Stimulated activated CD4-positive, alpha-beta T cell treated with anti-CD3 and anti-CD28 coated beads, Interleukin-12 subunit alpha, Interleukin-12 subunit beta, amount 100 ng/mL, for 24 hours (primary cell): ENCODE data around the gene ZNF787.

Experiments
- DNase-seq, 2 experiments: peaks; one replicate each; pipeline ENCODE4 v3.0.0-alpha.2; 2020; ENCODE audit warnings: low read depth in 2 of 2

The ZNF787 gene

DNA sequence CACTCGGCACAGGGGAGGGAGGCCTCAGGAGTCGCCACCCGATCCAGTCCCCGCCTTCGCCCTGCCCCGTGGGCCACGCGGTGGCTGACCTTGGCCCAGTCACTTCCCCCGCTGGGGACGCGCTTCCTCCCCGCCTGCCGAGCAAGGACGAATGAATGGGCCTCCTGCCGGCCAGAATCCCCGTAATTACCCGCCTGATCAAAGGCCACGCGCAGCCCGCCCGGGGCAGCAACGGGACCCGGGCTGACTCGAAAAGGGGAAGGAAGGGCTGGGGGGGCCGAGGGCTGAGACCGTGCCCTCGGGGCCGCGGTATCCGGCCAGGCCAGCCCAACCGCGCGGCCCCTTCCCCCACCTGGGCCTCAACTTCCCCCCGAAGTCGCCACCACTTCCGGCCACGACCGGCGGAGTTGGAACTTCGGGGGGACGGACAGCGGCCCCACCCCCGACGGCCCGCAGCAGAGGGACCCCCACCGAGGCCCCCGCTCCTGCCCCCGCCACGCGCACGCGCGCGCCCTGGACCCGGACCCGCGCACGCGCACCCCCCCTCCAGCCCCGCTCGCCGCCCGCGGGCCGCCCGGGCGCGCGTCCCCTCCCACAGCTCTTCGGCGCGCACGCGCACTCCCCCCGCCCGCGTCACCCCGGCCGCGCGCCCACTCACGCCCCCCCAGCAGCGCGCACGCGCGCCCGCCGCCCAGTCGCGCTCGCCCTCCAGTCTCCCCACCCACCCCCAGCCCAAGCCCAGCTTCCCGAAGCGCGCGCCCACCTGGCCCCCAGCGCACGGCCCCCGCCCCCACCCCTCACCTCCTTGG lies 520 bp downstream of the ZNF787 start:
- DNase-seq, result peak; percentile 64 to 70

DNA sequence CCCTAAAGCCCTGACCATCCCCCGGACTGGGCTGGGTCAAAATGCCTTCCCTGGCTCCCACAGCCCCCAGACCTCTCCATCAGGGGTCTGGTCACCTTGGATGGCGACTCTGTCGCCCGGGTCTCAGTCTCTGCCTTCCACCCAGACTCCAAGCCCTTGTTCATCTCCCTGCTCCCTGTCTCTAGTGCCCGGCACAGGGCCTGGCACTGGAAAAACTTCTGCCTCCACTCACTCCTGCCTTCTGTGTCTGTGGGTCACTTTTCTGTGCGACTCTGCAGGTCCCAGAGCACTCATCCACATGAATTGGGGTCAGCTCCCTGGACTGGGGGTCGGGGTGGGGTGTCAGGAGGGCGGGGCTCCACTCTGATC lies 1.1 kb downstream of the ZNF787 start:
- DNase-seq, result no peak

DNA sequence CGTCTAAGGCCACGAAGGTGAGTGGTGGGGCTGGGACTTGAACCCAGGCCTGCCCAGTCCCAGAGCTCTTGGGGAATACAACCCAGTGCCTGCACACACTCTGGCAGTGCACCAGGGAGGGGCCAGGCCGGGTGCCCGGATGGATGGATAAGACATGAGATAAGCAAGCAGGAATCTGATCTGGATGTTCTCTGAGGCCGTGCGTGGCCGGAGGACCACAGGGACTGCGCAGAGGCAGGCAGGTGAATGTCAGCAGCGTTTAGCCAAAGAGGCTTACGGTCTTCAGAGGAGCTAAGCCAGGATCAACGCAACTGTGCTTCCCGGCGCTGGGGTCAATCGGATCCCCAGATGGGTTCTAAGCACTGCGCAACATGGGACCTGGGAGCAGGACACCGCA lies 1.5 kb downstream of the ZNF787 start:
- no peak for DNase-seq

DNA sequence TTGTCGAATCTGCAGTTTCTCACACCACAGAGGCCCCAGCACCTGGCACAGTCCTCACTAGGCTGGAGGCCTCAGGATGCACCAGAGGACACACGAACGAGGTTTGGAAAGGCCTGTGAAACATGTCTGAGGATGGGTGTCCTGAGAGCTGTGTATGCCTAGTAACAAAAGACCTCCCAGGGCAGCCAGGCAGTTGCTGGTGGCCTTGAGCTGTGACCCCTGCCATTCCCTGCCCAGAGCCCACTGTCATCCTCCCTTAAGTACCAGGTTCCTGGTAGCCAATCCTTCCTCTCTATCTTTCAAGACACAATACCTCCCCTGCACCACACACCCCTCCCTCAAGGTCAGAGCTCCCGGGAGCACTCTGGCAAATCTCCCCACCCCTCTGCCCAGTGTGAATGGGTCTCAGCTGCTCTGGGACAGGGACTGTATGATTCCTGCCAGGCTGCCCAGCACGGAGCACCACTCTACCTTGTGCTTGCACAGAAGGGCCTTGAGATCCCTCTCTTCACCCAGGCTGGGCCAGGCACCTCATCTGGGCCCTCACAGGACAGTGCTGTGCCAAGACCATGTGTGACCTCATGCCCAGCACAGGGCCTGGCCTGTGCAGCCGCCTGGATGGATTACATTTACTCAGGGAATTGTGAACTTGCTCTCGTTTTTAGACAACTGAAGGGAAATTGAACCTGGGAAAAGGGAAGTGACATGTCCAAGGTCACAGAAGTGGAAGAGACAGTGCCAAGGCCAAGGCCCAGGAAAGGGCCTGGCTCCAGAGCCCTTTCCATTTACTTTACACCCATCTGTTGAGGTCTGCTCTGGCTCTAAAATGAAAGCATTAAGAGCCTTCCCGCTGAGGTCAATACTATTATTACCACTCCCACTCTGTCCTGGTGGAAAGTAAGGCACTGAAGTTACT lies 2.2 kb downstream of the ZNF787 start:
- no peak for DNase-seq

DNA sequence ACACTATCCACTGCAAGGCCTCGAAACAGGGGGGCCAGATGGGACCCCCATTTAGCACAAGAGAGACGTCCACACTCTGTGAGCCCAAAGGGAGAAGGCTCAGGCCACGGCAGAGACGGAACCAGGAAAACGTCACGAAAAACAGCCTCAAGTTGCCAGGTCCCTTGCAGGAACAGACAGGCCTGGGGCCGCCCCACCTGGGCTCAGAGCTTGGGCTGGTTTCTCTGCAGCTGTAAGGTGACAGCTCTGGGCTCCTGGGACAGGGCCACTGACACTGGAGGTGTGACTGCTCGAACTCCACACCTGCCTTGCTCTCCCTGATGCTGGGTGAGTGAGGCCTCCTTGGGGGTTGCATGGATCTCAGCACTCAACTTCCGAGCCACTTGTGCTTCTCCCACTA lies 3.2 kb downstream of the ZNF787 start:
- DNase-seq, result no peak

DNA sequence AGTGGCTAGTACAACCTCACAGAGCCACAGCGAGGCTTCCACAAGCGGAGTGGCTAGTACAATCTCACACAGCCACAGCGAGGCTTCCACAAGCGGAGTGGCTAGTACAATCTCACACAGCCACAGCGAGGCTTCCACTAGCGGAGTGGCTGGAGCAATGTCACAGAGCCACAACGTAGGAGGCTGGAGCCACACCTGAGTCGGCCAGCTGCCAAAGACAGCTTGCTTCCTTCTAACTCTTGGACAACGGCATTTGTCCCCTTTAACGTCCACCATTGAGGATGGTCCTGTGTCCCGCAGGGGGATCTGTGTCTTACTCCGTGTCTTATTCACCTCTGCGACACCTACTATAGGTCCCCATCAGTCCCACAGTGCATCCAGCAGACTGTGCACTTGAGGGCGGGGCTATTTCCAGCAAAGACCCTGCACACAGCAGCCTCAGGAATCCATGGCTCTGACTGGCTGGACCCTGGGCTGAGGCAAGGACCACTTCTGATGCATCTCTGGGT lies 3.7 kb downstream of the ZNF787 start:
- no peak for DNase-seq

DNA sequence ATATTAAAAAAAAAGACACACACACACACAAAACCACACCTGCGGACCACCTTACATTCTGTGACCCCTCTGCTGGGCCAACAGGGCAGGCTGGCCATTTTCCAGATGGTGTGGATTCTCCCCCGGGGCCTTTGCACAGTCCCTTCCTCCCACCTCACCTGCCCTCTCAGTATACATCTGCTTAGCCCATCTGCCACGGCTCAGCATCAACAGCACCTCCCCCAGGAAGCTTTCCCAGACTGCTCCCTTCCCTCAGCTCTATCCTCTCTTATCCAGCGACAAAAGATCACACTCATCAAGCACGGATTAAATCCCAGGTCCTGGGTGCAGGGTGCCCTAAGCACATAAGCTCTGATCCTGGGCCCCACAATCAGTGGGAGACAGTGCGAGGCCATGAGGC lies 4.5 kb downstream of the ZNF787 start:
- DNase-seq, result no peak

DNA sequence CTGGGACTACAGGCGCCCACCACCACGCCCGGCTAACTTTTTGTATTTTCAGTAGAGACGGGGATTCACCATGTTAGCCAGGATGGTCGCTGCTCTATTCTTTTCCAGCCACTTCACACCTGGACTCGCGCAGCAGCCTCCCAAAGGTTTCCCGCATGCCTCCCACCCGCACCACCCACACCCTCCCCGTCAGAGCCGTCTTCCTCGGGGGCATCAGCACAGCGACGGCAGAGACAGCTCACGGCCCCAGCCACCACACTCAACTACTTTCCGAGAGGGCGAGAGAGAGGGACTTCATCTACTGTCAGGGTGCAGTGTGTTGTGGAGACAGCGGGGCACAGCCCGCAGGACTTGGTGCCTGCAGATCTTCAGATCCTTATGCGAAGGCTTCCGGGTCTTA lies 5.6 kb downstream of the ZNF787 start:
- no peak for DNase-seq

DNA sequence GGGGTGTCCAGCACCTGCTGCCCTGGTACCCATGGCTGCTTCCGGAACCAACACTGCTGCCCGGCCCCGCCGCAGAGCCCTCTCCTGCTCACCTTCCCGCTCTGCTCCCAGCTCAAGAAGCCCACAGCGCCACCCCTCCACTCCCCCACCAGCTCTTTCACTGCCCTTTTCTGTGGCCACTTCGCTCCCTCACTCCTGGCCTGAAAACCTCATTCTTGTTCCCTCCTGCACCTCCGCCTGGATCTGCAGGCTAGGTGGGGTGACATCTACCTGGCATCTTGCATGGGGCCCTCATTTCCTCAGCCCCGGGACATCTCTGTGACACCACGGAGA lies 6.4 kb downstream of the ZNF787 start:
- no peak for DNase-seq

DNA sequence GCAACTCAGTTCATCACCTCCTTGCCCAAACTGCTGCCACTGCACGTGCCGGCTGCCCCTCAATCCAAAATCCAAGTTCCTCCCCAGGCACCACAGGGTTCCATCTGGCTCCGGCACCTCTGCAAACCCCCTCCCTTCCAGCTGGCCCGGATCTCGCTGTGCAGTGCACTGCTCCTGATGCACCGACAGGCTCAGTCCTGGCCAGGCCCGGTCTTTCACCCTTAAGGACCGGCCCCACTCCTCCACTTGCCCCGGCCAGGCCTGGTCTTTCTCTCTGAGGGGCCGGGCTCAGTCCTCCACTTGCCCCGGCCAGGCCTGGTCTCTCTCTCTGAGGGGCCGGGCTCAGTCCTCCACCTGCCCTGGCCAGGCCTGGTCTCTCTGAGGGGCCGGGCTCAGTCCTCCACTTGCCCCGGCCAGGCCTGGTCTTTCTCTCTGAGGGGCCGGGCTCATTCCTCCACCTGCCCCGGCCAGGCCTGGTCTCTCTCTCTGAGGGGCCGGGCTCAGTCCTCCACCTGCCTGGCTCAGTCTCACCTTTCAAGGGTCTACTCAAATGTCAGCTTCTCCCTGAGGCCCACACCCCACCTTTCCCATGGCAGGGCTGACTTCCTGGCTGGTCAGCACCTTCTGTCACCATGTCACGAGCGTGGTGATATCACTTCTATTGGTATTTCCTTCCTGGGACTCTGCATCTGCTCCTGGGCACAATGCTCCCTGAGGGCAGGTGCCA lies 6.9 kb downstream of the ZNF787 start:
- no peak for DNase-seq

DNA sequence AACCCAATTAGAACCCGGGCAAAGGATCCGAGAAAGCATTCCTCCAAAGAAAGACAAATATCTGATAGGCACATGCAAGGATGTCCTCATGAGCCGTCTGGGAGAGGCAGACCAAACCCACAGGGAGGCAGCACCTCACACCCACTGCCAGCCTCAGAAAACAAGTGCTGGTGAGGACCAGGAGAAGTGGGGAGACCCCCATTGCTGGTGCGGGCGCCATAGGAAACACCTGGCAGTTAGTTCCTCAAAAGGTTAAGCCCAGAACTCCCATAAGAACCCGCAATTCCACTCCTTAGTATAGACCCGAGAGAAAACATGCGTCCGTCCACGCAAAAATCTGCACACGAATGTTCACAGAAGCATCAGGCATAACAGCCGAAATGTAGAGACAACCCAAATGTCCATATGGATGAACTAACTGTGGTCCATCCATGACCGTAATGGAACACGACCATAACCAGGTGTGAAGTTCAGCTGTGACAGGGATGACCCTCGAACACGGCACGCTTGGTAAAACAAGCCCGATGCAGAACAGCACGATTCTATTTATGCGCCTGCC lies 7.9 kb downstream of the ZNF787 start:
- DNase-seq, result no peak

DNA sequence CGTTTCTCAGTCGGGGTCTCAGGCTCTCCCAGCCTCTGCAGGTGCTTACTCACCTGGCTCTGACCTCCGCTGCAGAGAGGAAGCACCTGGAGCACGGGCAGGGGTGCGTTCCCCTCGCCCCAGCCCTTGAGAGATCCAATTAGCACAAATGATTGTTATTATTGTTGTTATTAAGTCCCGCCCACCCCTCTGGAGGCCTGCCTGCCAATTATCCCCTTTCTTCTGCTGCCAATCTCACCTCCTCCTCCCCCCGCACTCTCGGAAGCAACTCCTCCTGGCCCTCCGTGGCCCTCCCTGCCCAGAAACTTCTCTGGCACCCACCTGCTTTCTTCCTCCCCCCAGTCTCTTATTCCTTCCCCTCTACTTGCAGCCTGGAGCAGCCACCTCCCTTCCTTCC lies 8.8 kb downstream of the ZNF787 start:
- no peak for DNase-seq

DNA sequence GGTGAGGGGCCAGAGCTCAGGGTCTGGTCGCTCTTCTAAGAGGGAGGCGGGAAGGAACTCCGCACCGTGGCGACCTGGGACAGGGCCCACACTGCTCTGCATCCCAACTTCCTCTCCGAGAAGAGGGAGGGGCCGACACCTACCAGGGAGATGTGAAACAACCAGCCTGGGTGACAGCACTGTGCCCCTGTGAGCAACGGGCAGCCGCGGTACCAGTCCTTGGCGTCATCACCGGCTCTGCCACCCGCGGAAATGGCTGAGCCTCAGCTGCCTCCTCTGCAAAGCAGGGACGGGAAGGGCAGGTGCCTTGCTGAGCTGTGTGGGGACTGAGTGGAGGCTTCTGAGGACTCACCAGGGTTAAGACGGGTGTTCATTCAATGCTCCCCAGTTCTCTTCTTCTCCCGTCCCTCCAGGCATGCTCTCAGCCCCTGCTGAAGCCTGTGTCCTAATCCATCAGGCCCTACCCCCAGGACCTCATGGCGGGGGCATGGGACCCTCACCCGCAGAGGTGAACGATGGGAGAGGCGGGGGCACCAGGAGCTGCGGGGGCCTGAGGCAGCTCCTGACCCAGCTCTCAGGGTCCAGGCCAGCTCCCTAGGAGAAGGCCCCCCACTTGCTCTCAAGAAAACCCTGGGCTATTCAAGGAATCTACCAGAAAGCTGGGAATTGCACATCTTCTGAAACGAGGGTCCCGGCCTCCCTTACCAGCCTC lies 9.3 kb downstream of the ZNF787 start:
- peak in 1 of 2 experiments; percentile 32 for DNase-seq

DNA sequence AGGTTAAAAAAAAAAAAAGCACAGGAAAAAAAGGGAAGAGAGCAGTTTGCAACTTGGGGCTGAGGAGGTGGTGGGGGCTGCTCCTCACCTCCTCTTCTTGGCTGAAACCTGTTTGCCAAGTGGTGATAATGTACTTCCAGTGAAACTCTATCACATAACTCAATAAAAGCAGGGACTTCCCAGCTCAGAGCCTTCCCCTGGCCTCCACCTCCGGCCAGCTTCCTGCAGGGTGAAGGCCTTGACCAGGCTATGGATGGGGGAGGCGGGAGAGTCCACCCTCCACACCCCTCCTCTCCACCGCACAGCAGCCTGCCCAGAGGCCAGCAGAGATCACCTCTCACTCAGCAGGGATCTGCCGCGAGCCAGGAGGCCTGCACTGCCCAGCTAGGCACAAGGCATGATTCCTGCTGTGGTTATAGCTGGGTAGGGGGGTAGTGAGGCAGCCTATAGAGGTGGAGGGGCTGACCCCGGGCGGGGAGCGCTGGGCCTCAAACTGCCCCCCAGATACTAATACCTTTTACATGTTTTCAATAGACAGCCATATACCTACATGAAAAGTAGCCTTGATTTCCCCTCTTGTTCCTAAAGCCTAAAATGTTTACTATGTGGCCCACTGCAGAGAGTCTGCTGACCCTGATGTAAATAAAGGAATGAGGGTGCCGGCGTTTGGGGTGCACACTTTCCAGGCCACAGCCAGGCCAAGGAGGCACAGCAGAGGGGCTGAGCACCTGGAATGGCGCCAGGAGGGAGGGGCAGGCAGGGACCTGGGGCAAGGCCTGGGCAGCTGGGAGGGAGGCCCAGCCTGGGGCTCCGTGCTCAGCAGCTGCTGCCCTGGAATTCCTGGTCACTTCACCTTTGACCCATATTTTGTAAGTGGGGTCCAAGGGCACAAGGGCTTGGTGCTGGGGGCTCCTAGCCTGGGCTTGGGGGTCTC lies 10.3 kb downstream of the ZNF787 start:
- DNase-seq, result no peak

DNA sequence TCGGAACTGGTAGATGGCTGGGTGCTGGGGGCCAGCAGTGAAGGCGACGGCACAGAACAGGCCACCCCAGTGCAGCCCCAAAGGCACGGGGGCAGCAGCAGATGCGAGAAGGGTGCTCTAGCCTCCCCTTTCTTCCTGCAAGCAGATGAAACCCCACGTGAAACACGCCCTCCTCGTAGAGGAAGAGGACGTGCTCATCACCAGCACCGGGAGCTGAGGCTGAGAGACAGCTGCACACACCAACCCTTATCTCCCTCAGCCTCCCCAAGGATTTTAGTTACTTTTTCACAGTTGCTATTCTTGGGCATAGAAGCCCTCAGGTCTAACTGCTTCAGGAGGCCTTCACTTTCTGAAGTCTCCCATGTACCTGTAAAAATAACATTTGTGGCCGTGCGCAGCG lies 11.9 kb downstream of the ZNF787 start:
- DNase-seq, result no peak

DNA sequence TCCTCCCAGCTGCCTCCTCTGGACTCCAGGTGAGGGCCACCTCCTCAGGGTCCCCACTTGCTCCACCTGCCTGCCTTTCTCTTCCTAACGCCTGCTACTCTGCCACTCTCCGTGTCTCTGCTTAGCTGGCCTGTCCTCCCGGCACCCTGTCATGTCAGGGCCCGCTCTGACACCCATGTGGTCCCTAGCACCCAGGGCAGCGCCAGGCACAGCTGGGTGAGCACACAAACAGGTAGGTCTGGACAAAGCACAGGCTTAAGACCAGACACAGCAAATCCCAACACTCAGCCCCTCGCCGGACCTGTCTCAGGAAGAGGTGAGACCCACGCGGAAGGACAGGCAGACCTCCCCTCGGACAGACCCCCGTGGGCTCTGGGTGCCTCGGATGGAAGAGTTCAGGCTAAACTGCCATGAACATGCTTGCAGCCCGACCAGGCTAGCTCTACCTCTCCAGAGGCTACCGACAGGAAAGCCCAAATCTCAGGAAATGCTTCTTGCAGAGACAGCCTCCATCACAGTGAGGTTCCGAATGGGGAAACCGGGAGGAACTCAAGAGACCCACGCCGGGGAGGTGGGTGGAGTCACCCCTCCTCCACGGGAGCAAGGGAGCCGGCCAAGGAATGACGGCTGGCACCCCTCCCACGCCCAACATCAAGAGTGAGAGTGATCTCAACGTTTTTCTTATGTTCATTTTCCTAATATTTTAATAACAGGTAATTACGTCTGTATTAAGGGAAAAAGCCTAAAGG lies 12.5 kb downstream of the ZNF787 start:
- no peak for DNase-seq

DNA sequence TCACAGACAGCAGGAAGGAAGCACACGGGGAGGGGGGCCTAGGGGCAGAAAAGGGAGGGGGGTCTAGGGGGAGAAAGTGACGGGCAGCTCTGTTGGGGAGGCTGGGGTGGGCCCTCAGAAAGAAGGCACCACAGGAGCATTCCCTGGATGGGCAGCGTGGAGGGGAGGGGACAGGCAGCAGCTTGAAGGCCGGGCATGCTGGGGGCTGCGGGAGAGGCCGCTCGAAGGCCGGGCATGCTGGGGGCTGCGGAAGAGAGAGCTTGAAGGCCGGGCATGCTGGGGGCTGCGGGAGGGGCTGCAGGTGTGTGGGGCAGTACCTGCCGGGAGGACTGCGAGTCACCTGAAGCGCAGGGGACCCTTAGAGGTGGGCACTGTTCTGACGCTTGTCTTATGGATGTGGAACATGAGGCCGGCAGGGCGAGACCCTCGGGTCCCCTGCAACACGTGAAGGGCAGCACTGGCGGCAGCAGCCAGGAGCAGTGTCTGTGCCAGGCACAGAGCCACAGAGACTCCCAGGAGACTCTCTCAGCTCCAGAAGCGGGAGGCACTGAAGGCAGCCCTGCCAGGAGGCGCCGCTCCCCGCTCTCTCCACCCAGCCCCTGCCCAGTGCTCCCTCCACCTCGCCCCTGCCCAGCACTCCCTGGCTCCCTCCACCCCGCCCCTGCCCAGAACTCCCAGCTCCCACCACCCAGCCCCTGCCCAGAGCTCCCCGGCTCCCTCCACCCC lies 13.3 kb downstream of the ZNF787 start:
- DNase-seq, result no peak

DNA sequence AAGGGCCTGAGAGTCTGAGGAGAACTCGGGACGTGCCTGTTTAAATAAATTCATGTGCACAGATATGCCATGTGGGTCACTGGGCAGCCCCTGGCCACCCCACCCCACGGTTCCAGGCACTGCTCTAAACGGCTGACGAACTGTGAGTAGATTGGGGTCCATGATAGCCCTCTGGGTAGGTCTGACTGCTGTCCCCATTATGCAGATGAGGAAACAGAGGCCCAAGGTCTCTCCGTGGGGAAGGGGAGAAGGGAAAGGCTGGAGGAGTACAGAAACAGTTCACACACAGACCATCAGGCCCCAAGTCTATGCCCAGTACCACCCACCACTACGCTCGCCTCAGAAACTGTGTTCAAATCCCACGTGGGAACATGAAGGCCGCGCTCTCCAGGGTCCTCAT lies 14.1 kb downstream of the ZNF787 start:
- DNase-seq, result no peak

DNA sequence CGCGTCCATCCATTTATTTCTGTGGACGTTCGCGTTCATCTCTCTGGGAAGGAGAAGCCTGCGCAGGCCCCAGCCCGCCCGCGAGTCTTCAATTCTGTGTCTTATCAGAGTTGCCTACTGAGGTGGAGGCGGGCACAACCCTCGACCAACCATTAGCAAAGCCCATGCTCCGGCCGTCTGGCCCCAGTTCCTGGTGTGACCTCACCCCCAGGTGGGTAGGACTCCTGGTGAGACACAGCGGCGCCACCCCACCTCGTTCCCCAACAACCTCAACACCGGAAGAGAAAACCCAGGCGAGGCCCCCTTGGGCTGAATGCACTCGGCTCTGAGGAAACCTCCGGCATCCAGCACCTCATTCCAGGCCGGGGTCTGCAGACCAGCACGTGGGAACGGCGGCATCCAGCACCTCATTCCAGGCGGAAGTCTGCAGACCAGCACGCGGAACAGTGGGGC lies 14.7 kb downstream of the ZNF787 start:
- no peak for DNase-seq
